ENCODE data around the gene AGO3. TPM values are rescaled to one million over a fixed set of nuclear protein-coding genes. Genes with fewer than 3 reads are reported as not detected.

The AGO3 gene
- total RNA-seq, 1 donor from 2014 or later = 23.8 TPM

Other genes starting within 250 kb of the AGO3 start
- 11.0 TPM for gene C1orf216, start 212.2 kb upstream of the AGO3 start, total RNA-seq
- gene CLSPN, start 161.1 kb upstream of the AGO3 start, total RNA-seq = 0.95 TPM
- gene AGO4, start 123.1 kb upstream of the AGO3 start, total RNA-seq = 19.3 TPM
- 29.8 TPM for gene AGO1, start 47.9 kb upstream of the AGO3 start, total RNA-seq
- gene TEKT2, start 153.0 kb downstream of the AGO3 start, total RNA-seq = 0.75 TPM
- gene ADPRS, start 157.8 kb downstream of the AGO3 start, total RNA-seq = 28.9 TPM
- 10.8 TPM for gene COL8A2, start 194.1 kb downstream of the AGO3 start, total RNA-seq
- 57.7 TPM for gene TRAPPC3, start 218.4 kb downstream of the AGO3 start, total RNA-seq
- 123 TPM for gene MAP7D1, start 225.1 kb downstream of the AGO3 start, total RNA-seq